ENCODE data around the gene INTS6.

Gene INTS6

GRCh38 chr13:51423766-51424165, 29.1 kb downstream of the INTS6 start:
- no peak for TF ChIP-seq CTCF (IDR thresholded peaks at IDR 0.05; ENCODE audit: insufficient read depth, low read length)
- no peak for TF ChIP-seq POLR2AphosphoS5 (IDR thresholded peaks at IDR 0.05; ENCODE audit: low read depth)
- TF ChIP-seq REST (IDR thresholded peaks at IDR 0.05; ENCODE audit: insufficient replicate concordance, low read depth), result no peak
- TF ChIP-seq GABPA (IDR thresholded peaks at IDR 0.05; ENCODE audit: low read depth), result no peak
- TF ChIP-seq SPI1 (IDR thresholded peaks at IDR 0.05; ENCODE audit: borderline replicate concordance, low read depth), result no peak
- H3K27ac ChIP-seq (replicated peaks), result no peak overlapping the region
- H3K4me3 ChIP-seq (replicated peaks; ENCODE audit: insufficient read depth, low read length), result no peak overlapping the region
- no peaks in the 10 kb centered on the region for H3K27me3 ChIP-seq (ENCODE audit: insufficient read depth, poor library complexity, severe bottlenecking)
- no peak for DNase-seq (ENCODE audit: low read depth in 1 of 2, low spot score in 1 of 2)

GRCh38 chr13:51422484-51422883, 30.4 kb downstream of the INTS6 start:
- TF ChIP-seq REST (IDR thresholded peaks at IDR 0.05; ENCODE audit: insufficient replicate concordance, low read depth) (no peak), POLR2AphosphoS5 (IDR thresholded peaks at IDR 0.05; ENCODE audit: low read depth) (no peak), GABPA (IDR thresholded peaks at IDR 0.05; ENCODE audit: low read depth) (no peak), CTCF (IDR thresholded peaks at IDR 0.05; ENCODE audit: insufficient read depth, low read length) (no peak), SPI1 (IDR thresholded peaks at IDR 0.05; ENCODE audit: borderline replicate concordance, low read depth) (no peak)
- Histone ChIP-seq H3K4me3 (replicated peaks; ENCODE audit: insufficient read depth, low read length) (no peak overlapping the region), H3K27ac (replicated peaks) (no peak overlapping the region), H3K27me3 (ENCODE audit: insufficient read depth, poor library complexity, severe bottlenecking) (no peaks in the 10 kb centered on the region)
- no peak for DNase-seq (ENCODE audit: low read depth in 1 of 2, low spot score in 1 of 2)

GRCh38 chr13:51420681-51421490, 31.9 kb downstream of the INTS6 start:
- no peak overlapping the region for H3K27ac ChIP-seq (replicated peaks)

More at GRCh38 chr13:51420681-51421490, 31.9 kb downstream of the INTS6 start:
- DNase-seq (ENCODE audit: low read depth in 1 of 2, low spot score in 1 of 2), result no peak
- no peak overlapping the region for H3K4me3 ChIP-seq (replicated peaks; ENCODE audit: insufficient read depth, low read length)
- H3K27me3 ChIP-seq (ENCODE audit: insufficient read depth, poor library complexity, severe bottlenecking), result no peaks in the 10 kb centered on the region
- TF ChIP-seq GABPA (IDR thresholded peaks at IDR 0.05; ENCODE audit: low read depth) (no peak), CTCF (IDR thresholded peaks at IDR 0.05; ENCODE audit: insufficient read depth, low read length) (no peak), SPI1 (IDR thresholded peaks at IDR 0.05; ENCODE audit: borderline replicate concordance, low read depth) (no peak), POLR2AphosphoS5 (IDR thresholded peaks at IDR 0.05; ENCODE audit: low read depth) (no peak), REST (IDR thresholded peaks at IDR 0.05; ENCODE audit: insufficient replicate concordance, low read depth) (no peak)
